Heart right ventricle (tissue), 16 donors: Measurements from ENCODE around the gene KRTAP4-2. TPM values are rescaled to one million over a fixed set of nuclear protein-coding genes. Genes with fewer than 3 reads are reported as not detected.
"Not testable (repeated sequence)": the region's sequence is repeated elsewhere in the genome, so short reads cannot be mapped to it uniquely, and the experiment has no call there.

ENCODE experiments used
- ATAC-seq, 8 donors: fragments of 200-7000 bp; cut with Tn5 transposase; one replicate each; pipeline ENCODE4 v1.9.1; 2020; ENCODE audit warnings: mild to moderate bottlenecking in 8 of 8, moderate library complexity in 8 of 8, moderate number of reproducible peaks in 1 of 8
- DNase-seq, 2 donors: peaks; one replicate each; pipeline ENCODE4 v3.0.0-alpha.2; 2020
- H3K27ac ChIP-seq, 10 donors: fragments of 200-600 bp; sonication (generic) in 2 of 10; one replicate each; pipeline versions ENCODE4 v1.5.0 to v1.8.0; 2020 to 2022; ENCODE audit warnings: mild to moderate bottlenecking in 3 of 10
- H3K27me3 ChIP-seq, 7 donors: fragments of 200-600 bp; one replicate each; pipeline ENCODE4 v1.8.0; 2021 to 2022; ENCODE audit warnings: mild to moderate bottlenecking in 2 of 7
- H3K36me3 ChIP-seq, 9 donors: fragments of 200-600 bp; sonication (generic) in 1 of 9; one replicate each; pipeline versions ENCODE4 v1.5.0 to v1.8.0; 2020 to 2022; ENCODE audit warnings: mild to moderate bottlenecking in 2 of 9
- H3K4me1 ChIP-seq, 9 donors: fragments of 200-600 bp; sonication (generic) in 1 of 9; one replicate each; pipeline versions ENCODE4 v1.5.0 to v1.8.0; 2020 to 2022; ENCODE audit warnings: mild to moderate bottlenecking in 4 of 9
- H3K4me3 ChIP-seq, 10 donors: fragments of 200-600 bp; sonication (generic) in 2 of 10; one replicate each; pipeline versions ENCODE4 v1.5.0 to v1.8.0; 2020 to 2022; ENCODE audit warnings: mild to moderate bottlenecking in 7 of 10, moderate library complexity in 2 of 10
- H3K9me3 ChIP-seq, 11 donors: fragments of 200-600 bp in 10 of 11; sonication (generic) in 2 of 11; one replicate each; pipeline versions ENCODE4 v1.5.0 to v1.8.0; 2013 to 2022; ENCODE audit warnings: mild to moderate bottlenecking in 2 of 11, control low read depth in 1 of 11, moderate library complexity in 1 of 11
- WGBS, 2 donors: extraction: QIAGEN DNeasy Blood & Tissue Kit; methylation state at CpG; one replicate each; pipeline ENCODE4 v1.1.7; 2013; ENCODE audit warnings: inconsistent platforms in 1 of 2; 5-methylcytosine and 5-hydroxymethylcytosine counted together
- intact Hi-C, 10 donors: fragments of 100-400 bp; cut with DNase I; formaldehyde crosslinking; loops; one replicate each; pipeline versions ENCODE4 v1.11.1 to v1.14.2; 2022
- polyA plus RNA-seq, 2 donors: library from polyadenylated mRNA; stranded (reverse); fragments of 200-250 nt; gene quantifications; one replicate each; pipeline ENCODE4 v1.2.3, GENCODE V29; 2013
- total RNA-seq, 10 donors: library from RNA; stranded (reverse); fragmentation: NEBNext Ultra II Directional in 3 of 10; extraction: Animal tissue kit (Norgen Biotek cat#: 25700) in 3 of 10; gene quantifications; one replicate each; pipeline versions ENCODE4 v1.2.1 to v1.2.4, GENCODE V29; 2021 to 2023
- TF ChIP-seq, protein P1 (sequence below), 9 donors: fragments of 200-600 bp; sonication (generic) in 2 of 9; IDR thresholded peaks; one replicate each; pipeline versions ENCODE4 v1.5.0 to v1.8.0; 2021 to 2022; ENCODE audit warnings: antibody characterized with exemption in 9 of 9, mild to moderate bottlenecking in 5 of 9, moderate library complexity in 1 of 9
- donor health status: Arrhythmogenic right ventricular cardiomyopathy.
- donor health status: ischemic (EF 13 %, LVEDD 7.1; RV severe dilation, severe dysfunction).
- donor health status: healthy with polysubstance abuse.
- donor health status: DM: no; HTN: yes; CAD: no.
- donor health status: DM: no; HTN: no; CAD: no.
- donor health status: ischemic (EF 25% LVEDD 6.9; RV normal size, moderate dysfunction).
- donor health status: ischemic (EF 25% LVEDD 5.7; RV mildly dilated, moderate dysfunction).
- donor health status: healthy.
- donor health status: DM: yes; HTN: yes; CAD: no.
- donor health status: Ischemic cardiomyopathy.
- donor health status: ischemic (EF 35%, LVEDD 5.7; RV mildly dilated, moderate dysfunction).
- donor health status: nonischemic (EF 11% LVEDD 7.7; RV severe dilation, severe dysfunction).
- donor health status: DM: yes; HTN: yes; CAD: no.
- donor health status: PGD.
- donor health status: ischemic (EF 29% LVEDD 5.4; RV normal size, mild dysfunction).
- donor health status: nonischemic (EF 23%, LVEDD 6.1; RV moderate dilation, normal function).

The KRTAP4-2 gene
- total and polyA plus RNA-seq, 12 donors = not detected

- H3K4me1 ChIP-seq = no peaks in the 10 kb centered on the region
- no peak for ATAC-seq
Observed at GRCh38 chr17:41144846-41145245, 33.2 kb downstream of the KRTAP4-2 start.

GRCh38 chr17:41141361-41141760 lies 36.7 kb downstream of the KRTAP4-2 start:
- no peaks in the 10 kb centered on the region for H3K36me3 ChIP-seq
- H3K27me3 ChIP-seq = peaks cover 0 to 10% (median 0%) of the 10 kb centered on the region in 7 donors
- intact Hi-C loops = no loop called here
- no peak overlapping the region for H3K27ac ChIP-seq
- H3K9me3 ChIP-seq = peaks cover 0 to 36% (median 9%) of the 10 kb centered on the region in 11 donors
- no peaks in the 10 kb centered on the region for H3K4me1 ChIP-seq
- DNase-seq = no peak
- TF ChIP-seq, protein P1, sequence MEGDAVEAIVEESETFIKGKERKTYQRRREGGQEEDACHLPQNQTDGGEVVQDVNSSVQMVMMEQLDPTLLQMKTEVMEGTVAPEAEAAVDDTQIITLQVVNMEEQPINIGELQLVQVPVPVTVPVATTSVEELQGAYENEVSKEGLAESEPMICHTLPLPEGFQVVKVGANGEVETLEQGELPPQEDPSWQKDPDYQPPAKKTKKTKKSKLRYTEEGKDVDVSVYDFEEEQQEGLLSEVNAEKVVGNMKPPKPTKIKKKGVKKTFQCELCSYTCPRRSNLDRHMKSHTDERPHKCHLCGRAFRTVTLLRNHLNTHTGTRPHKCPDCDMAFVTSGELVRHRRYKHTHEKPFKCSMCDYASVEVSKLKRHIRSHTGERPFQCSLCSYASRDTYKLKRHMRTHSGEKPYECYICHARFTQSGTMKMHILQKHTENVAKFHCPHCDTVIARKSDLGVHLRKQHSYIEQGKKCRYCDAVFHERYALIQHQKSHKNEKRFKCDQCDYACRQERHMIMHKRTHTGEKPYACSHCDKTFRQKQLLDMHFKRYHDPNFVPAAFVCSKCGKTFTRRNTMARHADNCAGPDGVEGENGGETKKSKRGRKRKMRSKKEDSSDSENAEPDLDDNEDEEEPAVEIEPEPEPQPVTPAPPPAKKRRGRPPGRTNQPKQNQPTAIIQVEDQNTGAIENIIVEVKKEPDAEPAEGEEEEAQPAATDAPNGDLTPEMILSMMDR (IDR thresholded peaks at IDR 0.05) = no peak
- ATAC-seq = no peak
- H3K4me3 ChIP-seq = no peak overlapping the region

More at GRCh38 chr17:41144846-41145245, 33.2 kb downstream of the KRTAP4-2 start:
- Histone ChIP-seq H3K27me3 (peaks cover 0 to 15% (median 4%) of the 10 kb centered on the region in 7 donors), H3K4me3 (no peak overlapping the region), H3K36me3 (no peaks in the 10 kb centered on the region), H3K27ac (no peak overlapping the region), H3K9me3 (peaks cover 0 to 35% (median 5%) of the 10 kb centered on the region in 11 donors)
- 83 to 88% methylated on average over 1 of the region's 1 CpG for WGBS, 2 donors
- TF ChIP-seq, protein P1 (IDR thresholded peaks at IDR 0.05) = no peak
- DNase-seq = no peak
- intact Hi-C loops = no loop called here

DNA sequence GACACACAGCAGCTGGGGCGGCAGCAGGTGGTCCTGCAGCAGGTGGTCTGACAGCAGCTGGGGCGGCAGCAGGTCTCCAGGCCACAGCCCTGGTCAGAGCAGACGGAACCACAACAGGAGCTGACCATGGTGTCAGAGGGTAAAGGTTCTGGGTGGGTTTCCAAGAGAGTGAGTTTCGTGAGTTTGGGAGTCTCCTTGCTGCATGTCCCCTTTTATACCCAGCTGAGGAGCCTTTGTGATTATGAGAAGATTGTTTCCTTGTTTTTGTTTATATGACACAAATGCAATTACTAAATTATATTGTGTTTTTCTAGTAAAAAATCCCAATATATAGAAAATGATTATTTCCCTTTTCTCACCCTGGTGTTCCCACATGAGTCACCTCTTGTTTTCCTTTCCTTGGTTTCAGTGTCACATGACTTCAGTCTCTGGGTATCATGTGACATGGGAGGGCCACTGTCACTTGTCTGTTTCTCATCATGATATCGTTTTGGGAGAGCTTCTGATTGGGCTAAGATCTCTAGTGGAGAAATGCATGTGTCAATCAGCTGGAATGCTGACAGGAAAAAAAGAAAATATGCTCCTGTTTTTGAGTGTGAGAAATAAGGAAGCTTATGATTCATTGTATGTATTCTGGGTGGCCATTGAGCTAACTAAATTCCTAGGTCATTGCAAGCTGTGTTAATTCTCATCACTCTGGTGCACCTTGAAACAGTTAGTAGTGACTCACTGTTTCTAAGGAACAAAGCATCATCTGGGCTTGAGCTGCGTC lies 37.5 kb downstream of the KRTAP4-2 start, which contains the start of gene KRTAP4-6:
Gene KRTAP4-6, minus strand, starts transcription at position 185 of the 772 bp plus-strand sequence. Its CDS starts 57 bp downstream, at position 128.
- H3K27ac ChIP-seq = no peak within 1 kb of the TSS
- H3K36me3 ChIP-seq = no peaks in the 10 kb centered on the region
- TF ChIP-seq, protein P1 (IDR thresholded peaks at IDR 0.05) = no peak
- peaks cover 0 to 36% (median 9%) of the 10 kb centered on the region in 11 donors for H3K9me3 ChIP-seq
- H3K4me3 ChIP-seq = no peak within 1 kb of the TSS
- ATAC-seq = no peak
- peaks cover 0 to 10% (median 0%) of the 10 kb centered on the region in 7 donors for H3K27me3 ChIP-seq
- DNase-seq = no peak
- WGBS, 2 donors = 77 to 81% methylated on average over 5 to 6 of the region's 6 CpGs
- H3K4me1 ChIP-seq = no peaks in the 10 kb centered on the region
- intact Hi-C loops = no loop called here

GRCh38 chr17:41139865-41140264 lies 38.2 kb downstream of the KRTAP4-2 start:
- H3K27ac ChIP-seq, DNase-seq, H3K4me3 ChIP-seq, ATAC-seq, H3K4me1 ChIP-seq, H3K36me3 ChIP-seq, intact Hi-C loops: not testable (repeated sequence)
- Histone ChIP-seq H3K27me3 (peaks cover 0 to 12% (median 0%) of the 10 kb centered on the region in 7 donors), H3K9me3 (peaks cover 0 to 36% (median 9%) of the 10 kb centered on the region in 11 donors)
- WGBS, 2 donors = 81 to 87% methylated on average over 12 of the region's 12 CpGs
